Measurements from ENCODE around the gene CAVIN2.

GRCh38 chr2:191815010-191815409 lies 31.9 kb downstream of the CAVIN2 start:
- TF ChIP-seq, protein P1, sequence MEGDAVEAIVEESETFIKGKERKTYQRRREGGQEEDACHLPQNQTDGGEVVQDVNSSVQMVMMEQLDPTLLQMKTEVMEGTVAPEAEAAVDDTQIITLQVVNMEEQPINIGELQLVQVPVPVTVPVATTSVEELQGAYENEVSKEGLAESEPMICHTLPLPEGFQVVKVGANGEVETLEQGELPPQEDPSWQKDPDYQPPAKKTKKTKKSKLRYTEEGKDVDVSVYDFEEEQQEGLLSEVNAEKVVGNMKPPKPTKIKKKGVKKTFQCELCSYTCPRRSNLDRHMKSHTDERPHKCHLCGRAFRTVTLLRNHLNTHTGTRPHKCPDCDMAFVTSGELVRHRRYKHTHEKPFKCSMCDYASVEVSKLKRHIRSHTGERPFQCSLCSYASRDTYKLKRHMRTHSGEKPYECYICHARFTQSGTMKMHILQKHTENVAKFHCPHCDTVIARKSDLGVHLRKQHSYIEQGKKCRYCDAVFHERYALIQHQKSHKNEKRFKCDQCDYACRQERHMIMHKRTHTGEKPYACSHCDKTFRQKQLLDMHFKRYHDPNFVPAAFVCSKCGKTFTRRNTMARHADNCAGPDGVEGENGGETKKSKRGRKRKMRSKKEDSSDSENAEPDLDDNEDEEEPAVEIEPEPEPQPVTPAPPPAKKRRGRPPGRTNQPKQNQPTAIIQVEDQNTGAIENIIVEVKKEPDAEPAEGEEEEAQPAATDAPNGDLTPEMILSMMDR (conservative IDR thresholded peaks at IDR 0.05; ENCODE audit: low read length): no peak
- TF ChIP-seq EZH2phosphoT487 (IDR thresholded peaks at IDR 0.05; ENCODE audit: borderline replicate concordance, low read depth, low read length): no peak

Data from OCI-LY7 (cell line).